Measurements from ENCODE around the gene NSUN2.
"Not testable (repeated sequence)": the region's sequence is repeated elsewhere in the genome, so short reads cannot be mapped to it uniquely, and the experiment has no call there.

The NSUN2 gene

GRCh38 chr5:6632888-6633468, at the start of gene NSUN2, which contains the start of gene SRD5A1:
Gene NSUN2, minus strand, starts transcription at chr5:6633044. Its CDS starts 65 bp downstream, at chr5:6632979.
Gene SRD5A1, plus strand, starts transcription at chr5:6633440. Its CDS starts 137 bp downstream, at chr5:6633577.
- peak; percentile 88 to 92 for DNase-seq

GRCh38 chr5:6682239-6682638, 49.4 kb upstream of the NSUN2 start:
- DNase-seq = no peak

- no peak for DNase-seq
Measured at GRCh38 chr5:6681682-6682081, 48.8 kb upstream of the NSUN2 start.

DNA sequence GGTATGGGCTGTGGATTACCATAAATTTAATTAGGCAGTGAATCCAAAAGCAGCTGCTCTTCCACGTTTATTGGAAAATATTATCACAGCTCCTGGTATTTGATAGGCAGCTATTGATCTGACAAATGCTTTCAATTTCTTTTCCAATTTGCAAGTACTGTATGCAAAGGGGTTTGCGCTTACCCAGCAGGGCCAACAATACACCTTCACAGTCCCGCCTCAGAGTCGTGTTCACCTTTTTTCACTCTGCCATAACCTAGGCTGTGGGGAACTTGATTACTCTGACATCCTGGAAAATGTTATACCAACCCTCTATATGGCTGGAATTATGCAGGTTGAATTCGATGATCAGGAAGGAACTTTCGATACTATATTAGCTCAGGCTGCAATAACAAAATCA, 48.1 kb upstream of the NSUN2 start:
- no peak for DNase-seq

DNA sequence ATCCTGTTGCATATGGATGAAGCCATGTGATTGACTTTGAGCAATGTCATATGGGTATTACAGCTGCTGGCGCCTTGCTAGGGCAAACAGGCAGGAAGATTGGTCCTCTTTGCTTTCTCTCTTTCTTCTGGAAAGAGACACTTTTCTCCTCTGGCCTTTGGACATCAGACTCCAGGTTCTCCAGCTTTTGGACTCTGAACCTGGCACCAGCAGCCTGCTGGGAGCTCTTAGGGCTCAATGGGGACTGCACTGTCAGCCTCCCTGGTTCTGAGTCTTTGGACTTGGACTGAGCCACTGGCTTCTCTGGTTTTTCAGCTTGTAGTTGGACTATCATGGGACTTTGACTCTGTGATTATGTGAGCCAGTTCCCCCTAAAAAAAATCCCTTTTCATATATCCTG, 45.5 kb upstream of the NSUN2 start:
- no peak for DNase-seq

DNA sequence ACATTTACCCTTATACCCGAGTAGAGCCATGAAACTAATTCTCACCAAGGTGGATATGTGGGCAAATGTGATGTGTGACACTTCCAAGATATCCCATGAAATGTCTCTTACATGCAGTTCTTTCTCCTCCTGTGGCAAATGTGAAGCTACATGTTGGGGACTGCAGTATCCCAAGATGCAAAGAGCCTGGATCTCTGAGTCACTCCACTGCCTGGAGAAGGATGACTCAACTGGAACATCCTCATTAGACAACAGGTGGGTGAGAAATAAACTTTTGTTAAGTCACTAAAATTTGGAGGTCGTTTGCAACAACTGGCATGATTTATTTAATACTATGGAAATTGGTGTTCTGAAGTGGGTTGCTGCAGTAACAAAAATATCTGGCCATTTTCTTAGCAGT, 43.9 kb upstream of the NSUN2 start:
- DNase-seq = no peak

GRCh38 chr5:6675784-6676491, 43.1 kb upstream of the NSUN2 start:
- no peak for DNase-seq

GRCh38 chr5:6674886-6675285, 42.0 kb upstream of the NSUN2 start:
- DNase-seq = no peak

DNA sequence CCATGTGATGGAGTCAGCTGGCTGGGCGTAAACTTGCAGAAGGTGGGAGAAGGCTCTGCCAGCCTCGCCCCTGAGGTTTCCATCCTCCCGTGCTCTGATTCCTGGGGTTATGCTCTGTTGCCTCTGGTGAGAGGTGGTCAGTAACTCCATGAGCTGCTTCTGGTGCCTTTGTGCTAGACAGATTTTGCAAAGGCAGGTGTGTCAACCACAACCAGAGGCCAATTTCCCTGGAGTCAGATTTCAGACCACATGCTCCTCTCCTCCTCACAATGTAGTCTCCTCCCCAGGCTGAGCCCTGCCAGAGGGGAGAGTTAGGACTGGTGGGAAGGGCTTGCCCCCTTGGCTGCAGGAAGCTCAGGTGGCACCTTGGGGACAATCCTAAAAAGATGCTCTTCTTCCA, 41.6 kb upstream of the NSUN2 start:
- DNase-seq = no peak

GRCh38 chr5:6673963-6674362, 41.1 kb upstream of the NSUN2 start:
- no peak for DNase-seq

DNA sequence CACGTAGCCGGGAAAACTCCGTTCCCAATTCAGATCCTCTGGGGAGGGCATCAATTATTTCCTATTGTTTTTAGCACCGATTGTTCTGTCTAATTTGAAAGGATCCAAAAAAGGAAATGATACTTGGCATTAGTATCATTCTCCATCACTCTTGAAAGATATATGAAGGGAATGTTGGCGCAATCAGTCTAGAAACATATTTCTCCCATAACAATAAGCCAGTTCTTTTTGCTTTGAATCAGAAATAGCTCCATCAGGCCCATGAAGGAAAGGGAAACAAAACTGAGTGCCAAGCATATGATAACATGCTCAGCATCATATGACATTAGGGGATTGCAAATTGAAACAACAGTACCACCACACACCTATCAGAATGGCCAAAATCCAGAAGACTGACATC, 40.2 kb upstream of the NSUN2 start:
- no peak for DNase-seq

DNA sequence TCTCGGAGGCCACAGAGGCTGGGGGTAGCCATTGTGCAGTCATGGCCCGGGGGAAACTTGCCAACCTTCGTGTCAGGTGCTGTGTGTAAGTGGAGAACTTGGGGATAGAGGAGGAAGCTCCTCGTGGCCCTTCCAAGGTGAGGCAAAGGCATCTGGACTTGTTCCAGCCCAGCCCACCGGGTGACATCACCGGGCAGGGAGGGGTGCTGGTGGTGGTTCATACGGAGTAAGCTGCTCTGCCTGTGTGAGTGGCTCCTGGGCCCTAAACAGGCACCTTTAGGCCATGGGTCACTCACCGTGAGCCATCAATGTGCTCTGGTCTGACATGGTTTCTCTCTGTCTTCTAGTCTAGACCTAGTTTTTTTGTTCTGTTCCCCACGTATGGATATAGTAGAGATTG, 35.9 kb upstream of the NSUN2 start:
- DNase-seq = not testable (repeated sequence)

- no peak for DNase-seq
Measured at GRCh38 chr5:6667648-6668047, 34.8 kb upstream of the NSUN2 start.

- DNase-seq = no peak
Measured at GRCh38 chr5:6666762-6667161, 33.9 kb upstream of the NSUN2 start.

GRCh38 chr5:6660688-6661087, 27.8 kb upstream of the NSUN2 start:
- no peak for DNase-seq

- DNase-seq = no peak
Measured at GRCh38 chr5:6659941-6660684, 27.3 kb upstream of the NSUN2 start.

- no peak for DNase-seq
Measured at GRCh38 chr5:6656680-6657079, 23.8 kb upstream of the NSUN2 start.

DNA sequence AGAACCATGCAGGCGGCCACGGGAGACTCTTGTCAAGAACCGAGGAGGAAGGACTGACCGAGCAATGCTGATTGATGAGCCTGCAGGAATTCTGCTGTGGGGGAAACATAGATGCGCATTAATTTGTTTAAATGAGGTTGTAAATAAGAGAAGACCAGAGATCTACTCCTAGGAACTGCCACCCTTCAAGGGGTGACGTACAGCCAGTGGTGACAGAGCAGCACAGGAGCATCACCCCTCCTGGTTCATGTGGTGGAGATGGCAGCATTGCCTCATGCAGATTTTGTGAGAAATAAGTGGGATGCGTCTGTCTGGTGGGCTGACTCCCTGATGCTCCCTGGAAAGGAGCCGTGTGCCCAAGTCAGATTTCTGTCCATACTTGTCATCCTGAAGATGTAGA, 22.6 kb upstream of the NSUN2 start:
- no peak for DNase-seq

DNA sequence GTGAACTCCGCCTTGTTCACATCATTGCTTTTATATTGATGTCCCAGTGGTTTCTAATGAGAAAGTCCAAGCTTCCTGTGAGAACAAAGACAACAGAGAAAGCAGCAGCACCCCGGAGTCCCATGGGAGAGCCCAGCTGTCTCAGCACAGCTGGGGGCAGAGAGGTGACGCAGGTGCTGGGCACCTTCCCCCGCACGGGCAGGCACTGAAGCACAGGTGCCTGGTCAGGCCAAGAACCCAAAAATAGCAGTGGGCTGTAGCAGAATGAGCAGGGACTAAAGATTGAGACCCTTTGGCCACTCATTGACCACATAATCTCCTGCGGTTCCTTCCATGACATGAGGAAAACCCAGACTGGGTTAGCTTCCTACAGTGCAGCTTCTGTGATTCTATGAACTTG, 19.2 kb upstream of the NSUN2 start:
- no peak for DNase-seq

DNA sequence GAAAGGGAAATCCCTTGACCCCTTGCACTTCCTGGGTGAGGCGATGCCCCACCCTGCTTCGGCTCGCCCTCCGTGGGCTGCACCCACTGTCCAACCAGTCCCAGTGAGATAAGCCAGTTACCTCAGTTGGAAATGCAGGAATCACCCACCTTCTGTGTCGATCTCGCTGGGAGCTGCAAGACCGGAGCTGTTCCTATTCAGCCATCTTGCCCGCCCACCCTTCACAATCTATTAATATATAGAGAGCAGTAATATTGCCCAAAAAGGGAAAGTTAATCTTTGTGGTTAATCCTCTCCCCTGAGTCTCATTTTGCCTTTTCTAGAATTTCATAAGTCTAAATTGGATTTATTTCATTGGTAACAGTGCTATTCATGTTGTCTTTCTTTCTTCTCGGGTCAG, 16.8 kb upstream of the NSUN2 start:
- no peak for DNase-seq

- DNase-seq = no peak
Measured at GRCh38 chr5:6649186-6649585, 16.3 kb upstream of the NSUN2 start.

GRCh38 chr5:6645571-6646362, 12.9 kb upstream of the NSUN2 start:
- DNase-seq = peak in 1 of 2 donors; percentile 20

DNA sequence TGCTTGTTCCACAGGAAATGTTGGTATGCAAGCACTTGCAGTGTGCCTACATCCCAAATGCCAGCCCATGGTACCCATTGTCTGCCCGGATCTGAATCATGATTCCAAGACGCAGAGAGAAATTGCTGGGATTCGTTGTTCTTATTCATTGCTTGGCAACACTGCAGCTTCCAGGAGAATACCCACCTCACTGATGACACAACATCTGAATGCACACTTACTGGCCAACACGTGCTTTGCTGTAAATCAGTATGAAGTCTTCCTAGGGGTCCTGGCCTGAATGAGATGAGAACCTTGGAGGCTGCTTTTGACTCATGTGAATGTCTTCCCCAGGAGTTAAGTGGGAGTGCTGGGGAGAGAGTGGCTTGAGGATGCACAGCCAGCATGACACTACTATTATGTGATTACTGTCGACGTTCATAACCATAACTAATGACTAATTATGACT, 12.0 kb upstream of the NSUN2 start:
- DNase-seq = no peak
